Measurements from ENCODE around the gene HEXB.

HEXB gene

DNA sequence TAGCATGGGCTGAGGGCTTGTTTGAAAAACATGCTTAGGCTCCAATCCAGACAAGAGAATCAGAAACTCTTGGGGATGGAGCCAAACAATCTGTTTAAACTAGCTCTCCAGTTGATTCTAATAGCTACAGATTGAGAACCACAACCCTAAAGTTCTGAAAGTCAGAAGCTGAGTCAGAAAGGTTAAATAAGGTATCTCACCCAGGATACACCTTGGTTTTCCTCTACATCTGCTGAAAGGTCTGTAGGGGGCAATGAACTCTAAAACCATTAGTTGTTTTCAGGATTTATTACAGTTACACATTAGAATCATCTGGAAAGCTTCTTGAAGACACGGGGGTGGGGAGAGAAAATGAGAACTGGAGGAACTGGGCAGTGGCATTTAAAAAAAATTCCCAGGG is 76.2 kb downstream of the HEXB start:
- DNase-seq, result no peak

DNA sequence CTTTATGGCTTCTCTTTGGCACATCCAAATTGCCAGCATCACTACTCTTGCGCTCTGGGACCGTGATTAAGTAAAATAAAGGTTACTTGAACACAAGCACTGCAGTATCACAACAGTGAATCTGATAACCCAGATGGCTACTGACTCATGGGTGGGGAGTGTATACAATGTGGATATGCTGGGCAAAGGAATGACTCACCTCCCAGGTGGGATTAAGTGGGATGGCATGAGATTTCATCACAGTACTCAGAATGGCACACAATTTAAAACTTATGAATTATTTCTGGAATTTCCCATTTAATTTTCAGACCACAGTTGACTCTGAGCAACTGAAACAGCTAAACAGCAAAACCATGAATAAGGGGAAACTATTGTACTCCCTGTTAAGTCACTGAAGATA is 77.6 kb downstream of the HEXB start:
- peak; percentile 27 for DNase-seq

DNA sequence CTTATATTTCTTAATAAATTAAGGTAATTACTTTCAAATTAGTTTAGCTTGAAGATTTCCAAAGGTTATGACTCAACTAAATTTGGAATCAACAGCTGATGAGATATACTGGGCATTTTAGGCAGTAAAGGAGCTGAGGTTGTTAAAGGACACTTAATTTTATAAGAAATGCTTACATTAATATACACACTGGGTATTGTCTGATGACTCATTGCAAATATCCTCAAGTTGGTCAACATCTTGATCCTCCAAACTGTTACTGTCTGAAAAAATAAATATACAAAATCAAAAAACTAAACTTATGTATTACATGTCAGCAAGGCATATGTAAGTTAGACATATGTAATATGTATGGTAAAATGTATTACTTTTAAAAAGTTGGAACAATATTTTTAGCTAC is 78.5 kb downstream of the HEXB start:
- DNase-seq, result no peak

DNA sequence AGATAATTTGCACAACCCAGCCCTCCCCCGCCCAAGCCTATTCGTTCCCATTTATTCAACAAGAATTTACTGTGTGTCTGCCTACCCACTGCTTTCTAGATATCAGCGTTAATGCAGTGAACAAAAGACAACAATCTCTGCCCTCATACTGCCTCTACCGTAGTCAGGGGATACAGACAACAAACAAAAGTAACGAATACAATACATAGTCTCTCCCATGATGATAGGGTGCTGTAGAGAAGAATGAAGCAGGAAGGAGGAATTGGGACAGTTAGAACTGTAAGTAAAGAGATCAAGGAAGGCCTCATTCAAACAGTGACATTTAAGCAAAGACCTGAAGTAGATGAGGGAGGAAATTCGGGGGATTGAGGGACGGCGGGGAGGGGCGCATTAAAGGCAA is 80.2 kb downstream of the HEXB start:
- no peak for DNase-seq

DNA sequence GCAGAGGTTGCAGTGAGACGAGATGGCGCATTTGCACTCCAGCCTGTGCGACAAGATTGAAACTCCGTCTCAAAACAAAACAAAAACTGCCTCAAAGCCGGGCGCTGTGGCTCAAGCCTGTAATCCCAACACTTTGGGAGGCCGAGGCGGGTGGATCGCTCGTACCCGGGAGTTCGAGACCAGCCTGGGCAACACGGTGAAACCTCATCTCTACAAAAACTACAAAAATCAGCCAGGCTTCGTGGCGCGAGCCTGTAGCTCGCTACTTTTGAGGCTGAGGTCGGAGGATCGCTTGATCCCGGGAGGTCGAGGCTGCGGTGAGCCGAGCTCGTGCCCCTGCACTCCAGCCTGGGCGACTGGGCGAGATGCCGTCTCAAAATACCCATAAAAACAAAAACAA is 80.9 kb downstream of the HEXB start:
- DNase-seq, result no peak

DNA sequence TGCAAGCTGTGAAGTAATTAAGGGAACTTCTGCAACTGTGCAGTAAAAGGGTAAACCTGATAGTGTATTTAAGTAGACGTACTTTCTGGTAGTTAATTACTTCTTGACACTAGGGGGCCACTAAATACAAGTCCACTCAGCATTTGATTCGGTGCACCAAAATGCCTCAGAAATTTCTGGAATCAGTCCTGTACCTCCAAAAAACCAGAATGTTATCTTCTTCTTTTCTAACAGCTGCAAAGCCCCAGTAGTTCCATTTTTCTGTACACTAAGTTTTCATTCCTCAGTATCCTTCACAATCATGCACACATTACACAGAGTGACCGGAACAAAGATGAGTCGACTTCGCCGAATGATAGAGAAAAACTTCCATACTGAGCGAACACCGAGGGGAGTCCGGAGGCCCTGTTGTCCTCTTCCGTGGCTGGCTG is 81.4 kb downstream of the HEXB start:
- DNase-seq, result peak; percentile 54

DNA sequence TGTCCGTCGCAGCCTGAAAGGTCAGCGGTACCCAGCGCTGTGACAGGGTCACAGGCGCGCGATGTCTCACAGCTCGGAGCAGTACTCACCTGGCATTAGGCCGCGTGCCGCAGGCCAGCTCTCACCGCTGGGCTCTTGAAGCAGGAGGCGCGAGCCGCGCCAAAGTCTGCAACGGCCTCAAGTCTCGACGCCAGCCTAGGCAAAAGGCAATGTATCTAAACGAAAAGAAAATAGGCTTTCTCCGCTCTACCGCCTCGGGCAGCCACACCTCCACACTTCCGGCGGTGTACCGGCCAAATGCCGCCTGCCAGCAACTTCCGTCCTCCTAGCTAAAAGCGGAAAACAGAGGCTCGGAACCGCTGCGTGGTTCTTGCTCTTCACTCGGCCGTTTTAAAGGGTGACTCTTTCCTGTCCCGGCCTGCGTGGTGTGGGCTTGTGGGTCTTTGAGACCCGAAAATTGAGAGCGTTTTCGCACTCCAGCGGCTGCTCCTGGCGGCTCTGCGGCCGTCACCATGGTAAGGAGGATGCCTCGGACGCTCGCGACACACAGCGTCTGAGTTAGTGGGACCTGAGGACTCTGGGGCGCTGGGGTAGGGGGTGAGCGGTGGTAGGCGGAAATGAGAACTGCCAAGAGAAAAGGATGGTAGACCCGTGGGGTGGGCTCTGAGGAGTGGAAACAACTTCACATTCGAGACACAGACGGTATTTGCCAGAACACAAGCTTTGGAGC is 82.0 kb downstream of the HEXB start, which contains the start of the genes GFM2 and NSA2:
Gene GFM2, minus strand, starts transcription at position 269 of the 730 bp plus-strand sequence. CDS start 3,375 bp downstream, outside the sequence.
Gene NSA2, plus strand, starts transcription at position 401 of the 730 bp plus-strand sequence. Its CDS starts 112 bp downstream, at position 513.
- DNase-seq, result peak; percentile 94

DNA sequence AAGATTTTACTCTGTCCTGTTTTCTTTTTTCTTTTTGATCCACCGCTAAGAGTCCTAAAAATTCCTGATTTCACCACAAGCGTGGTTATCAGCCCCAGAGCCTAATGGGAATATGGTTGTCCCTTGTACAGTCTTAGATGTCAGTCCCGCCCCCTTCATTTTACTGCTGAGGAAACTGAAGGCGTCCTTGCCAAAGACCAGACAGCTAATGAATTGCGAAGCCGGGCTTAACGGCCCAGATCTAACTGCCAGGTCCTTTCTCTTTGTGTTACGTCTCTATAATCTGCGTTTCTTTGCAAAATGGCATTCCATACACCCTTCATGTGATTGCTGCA is 82.5 kb downstream of the HEXB start:
- DNase-seq, result peak; percentile 22
